Measurements from ENCODE around the gene CDK1.
"Not testable (repeated sequence)": the region's sequence is repeated elsewhere in the genome, so short reads cannot be mapped to it uniquely, and the experiment has no call there.

CDK1 gene

DNA sequence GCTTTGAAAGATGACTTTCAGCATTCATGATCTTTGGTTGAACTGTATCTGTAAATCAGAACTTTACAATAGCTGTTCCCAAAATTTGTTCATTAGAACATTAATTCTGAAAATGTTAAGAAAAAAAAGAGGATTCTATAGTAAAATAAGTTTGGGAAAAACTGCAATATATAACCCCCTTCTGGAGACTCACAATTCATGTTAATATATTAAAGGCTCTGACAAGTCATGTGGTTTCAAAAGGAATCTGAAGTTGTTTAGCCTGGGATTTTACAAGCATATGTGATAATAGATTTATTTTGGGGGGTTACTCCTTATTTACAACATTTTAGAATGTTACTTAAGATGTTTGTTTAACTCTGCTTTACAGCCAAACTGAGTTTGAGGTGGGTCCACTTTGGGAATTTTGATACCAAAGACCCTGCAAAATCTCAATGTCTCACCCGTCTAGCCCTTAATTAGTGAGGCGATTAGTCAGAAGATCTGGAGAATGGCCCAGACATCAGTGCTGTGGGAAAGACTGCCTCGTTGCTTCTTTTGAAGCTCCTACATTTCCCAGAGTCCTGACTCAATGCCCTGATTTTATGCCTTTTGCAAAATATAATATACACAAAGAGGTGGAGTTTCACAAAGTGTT is 40.0 kb downstream of the CDK1 start:
- DNase-seq: no peak

DNA sequence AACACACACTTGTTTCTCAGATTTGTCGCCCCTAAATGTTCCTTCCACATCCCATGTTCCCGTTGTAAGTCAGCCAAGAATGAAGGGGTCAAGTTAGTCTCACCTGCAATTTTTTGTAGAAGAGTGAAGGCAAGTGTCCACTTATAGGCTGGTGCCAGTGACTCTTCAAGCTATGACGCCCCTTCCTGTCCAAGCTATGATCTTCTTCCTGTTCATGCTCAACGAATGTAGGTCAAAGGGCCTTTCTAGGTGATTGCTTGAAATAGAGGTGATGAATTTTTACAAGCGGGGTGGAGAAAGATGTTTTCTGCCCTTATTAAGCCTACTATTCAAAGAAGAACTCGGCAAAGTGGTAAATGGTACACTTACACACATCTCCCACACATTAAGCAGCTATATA is 41.0 kb downstream of the CDK1 start:
- DNase-seq: no peak

- DNase-seq: peak; percentile 27
Observed at GRCh38 chr10:60820093-60820754, 41.9 kb downstream of the CDK1 start.

GRCh38 chr10:60821656-60822055 is 43.4 kb downstream of the CDK1 start:
- no peak for DNase-seq

DNA sequence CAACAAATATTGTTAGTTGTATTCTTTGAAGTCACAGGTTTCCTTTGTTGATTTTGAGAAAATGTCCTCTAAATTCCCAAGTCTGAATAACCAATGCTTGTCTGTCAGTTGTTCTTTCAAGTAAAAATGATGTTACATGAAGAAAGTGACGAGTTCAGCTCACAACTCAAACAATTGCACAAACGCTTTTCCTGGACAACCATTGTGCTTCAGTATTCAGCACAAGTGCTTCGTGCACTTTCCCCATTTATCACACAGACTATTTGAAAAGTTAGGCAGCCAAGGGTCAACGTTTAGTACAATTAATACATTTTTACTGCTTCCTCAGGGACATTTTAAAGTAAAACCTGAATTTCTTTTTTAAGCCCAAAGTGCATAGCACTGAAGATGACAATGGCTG is 44.5 kb downstream of the CDK1 start:
- DNase-seq: no peak

GRCh38 chr10:60823324-60823723 is 45.0 kb downstream of the CDK1 start:
- DNase-seq: no peak

DNA sequence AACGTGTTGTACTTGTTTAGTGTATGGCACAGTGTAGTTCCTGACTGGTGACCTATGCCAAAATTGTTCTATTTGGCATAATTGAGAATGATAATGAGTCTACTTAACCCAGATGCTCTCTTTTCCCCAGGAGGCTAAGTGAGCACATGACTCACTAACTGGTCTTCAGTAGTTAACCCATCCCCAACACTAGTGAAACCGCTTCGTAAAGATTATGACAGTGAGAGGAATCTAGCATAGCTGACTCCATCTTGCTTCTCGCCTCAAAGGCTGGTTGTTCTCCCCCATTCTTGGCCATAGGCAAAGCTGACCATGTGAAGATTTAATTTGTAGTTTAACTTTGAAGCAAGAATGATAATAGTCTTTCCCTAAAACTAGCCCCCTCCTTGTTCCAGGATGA is 47.2 kb downstream of the CDK1 start:
- no peak for DNase-seq

DNA sequence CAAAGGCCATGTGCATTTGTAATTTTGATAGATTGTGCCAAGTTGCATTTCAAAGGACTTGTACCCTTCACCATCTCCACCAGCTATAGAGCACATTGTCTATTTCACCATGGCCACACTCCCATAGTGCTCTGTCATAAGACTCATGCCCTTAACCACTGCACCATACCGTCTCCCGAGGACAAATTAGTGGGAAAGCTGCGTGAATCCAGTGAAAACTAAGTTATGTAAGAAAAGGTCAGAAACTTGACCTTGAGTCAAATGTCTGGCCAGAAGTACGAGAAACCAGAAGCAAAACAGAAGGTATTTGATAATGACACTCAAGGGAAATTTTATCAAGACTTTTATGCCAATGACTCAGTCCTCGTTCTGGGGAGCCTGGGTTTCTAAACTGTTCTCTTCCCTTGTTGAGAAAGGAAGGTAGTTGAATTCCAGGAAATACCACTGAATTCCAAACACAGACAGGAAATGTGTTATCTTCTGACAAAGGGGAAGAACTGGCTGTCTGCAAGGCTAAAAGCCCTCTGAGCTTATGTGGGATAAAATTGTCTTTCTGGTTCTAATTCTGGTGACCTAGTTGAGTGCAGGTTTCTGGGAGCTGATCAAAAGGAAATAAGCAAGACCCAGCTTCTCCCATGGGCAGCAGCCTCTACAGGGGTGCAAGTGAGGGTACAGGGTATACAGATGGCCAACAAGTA is 49.7 kb downstream of the CDK1 start:
- DNase-seq: no peak

DNA sequence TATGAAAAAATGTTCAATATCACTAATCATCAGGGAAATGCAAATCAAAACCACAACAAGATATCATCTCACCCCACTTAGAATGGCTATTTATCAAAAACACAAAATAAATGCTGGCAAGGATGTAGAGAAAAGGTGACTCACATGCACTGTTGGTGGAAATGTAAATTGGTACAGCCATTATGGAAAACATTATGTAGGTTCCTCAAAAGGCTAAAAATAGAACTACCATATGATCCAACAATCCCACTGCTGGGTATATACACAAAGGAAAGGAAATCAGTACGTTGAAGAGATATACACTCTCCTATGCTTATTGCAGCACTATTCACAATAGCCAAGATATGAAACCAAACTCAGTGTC is 50.2 kb downstream of the CDK1 start:
- no peak for DNase-seq

- DNase-seq: not testable (repeated sequence)
Observed at GRCh38 chr10:60832136-60832535, 53.9 kb downstream of the CDK1 start.

DNA sequence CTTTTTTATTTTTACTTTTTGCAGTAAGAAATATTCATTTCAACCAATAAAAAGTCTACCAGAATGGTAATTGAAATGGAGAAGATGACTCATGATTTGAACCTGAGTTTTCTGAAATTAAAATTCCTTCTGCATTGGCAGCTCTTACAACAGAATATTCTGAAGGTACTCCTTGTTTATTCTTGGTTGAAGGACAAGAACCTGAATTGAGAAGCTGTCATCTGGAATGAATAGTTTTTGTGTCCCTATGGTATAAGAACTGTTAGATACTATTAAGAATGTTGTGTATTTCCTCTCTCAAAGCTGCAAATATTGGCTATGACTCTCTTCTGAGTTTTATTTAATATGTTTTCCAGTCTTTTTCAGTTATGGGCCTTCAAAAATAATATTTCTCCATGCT is 56.1 kb downstream of the CDK1 start:
- no peak for DNase-seq

DNA sequence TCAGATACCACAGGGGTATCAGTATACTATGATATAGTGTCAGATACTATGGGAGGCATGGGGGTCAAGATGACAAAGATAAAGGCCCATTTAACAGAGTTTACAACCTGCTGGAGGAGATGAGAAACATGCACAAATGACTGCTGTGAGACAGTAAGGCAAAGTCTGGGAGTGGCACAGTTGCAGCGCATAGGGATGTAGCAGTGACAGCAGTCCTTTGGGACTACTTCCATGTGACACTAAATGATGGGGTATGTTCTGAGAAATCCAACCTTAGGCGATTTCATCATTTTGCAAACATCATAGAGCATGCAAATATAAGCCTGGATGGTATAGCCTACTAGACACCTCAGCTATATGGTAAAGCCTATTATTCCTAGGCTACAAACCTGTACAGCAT is 56.8 kb downstream of the CDK1 start:
- no peak for DNase-seq

GRCh38 chr10:60841227-60841626 is 62.9 kb downstream of the CDK1 start:
- not testable (repeated sequence) for DNase-seq

GRCh38 chr10:60842694-60843093 is 64.4 kb downstream of the CDK1 start:
- DNase-seq: no peak
